Panc1 (cell line): ENCODE data around the gene SUSD2. TPM values are rescaled to one million over a fixed set of nuclear protein-coding genes. Genes with fewer than 3 reads are reported as not detected.

Experiments
- ATAC-seq: fragments of 200-7000 bp; cut with Tn5 transposase; 2 replicates; pipeline ENCODE4 v1.9.1; 2020; ENCODE audit warnings: mild to moderate bottlenecking, moderate library complexity
- BruUV-seq: library from RNA; stranded (reverse); fragments of 400-500 nt; replicated peaks from 2 replicates; lab custom pipeline; 2021; lab: Mats Ljungman, UMichigan
- CTCF ChIA-PET: fragments of 300-600 bp; sonication (Branson Sonifier 250); formaldehyde crosslinking; loops from one replicate; lab custom pipeline; 2022; ENCODE audit warnings: antibody characterized with exemption; lab: Charles Lee
- POLR2A ChIA-PET: fragments of 300-600 bp; sonication (Branson Sonifier 250); formaldehyde crosslinking; loops from one replicate; lab custom pipeline; 2022; ENCODE audit warnings: antibody characterized with exemption; lab: Charles Lee
- DNase-seq: peaks from one replicate; pipeline ENCODE4 v3.0.0-alpha.2; 2010; ENCODE audit warnings: low read depth, low spot score
- H3K27ac ChIP-seq: 2 replicates; pipeline ENCODE4 v1.5.1; 2011; ENCODE audit warnings: mild to moderate bottlenecking, low read length, inconsistent platforms
- H3K27me3 ChIP-seq: fragments of 200-500 bp; sonication (Bioruptor generic); 2 replicates; pipeline ENCODE4 v1.6.0; 2014; ENCODE audit warnings: low read length, inconsistent platforms; ENCODE audit not compliant: control insufficient read depth, insufficient read depth
- H3K36me3 ChIP-seq: fragments of 200-500 bp; sonication (Bioruptor generic); 2 replicates; pipeline ENCODE4 v1.5.1; 2014; ENCODE audit warnings: inconsistent platforms, mild to moderate bottlenecking, low read length, moderate library complexity; ENCODE audit not compliant: control insufficient read depth, insufficient read depth
- H3K4me1 ChIP-seq: 2 replicates; pipeline ENCODE4 v1.5.1; 2011; ENCODE audit warnings: inconsistent platforms, mild to moderate bottlenecking, low read length, moderate library complexity; ENCODE audit not compliant: control insufficient read depth, insufficient read depth
- H3K4me3 ChIP-seq, 2 experiments: 2 replicates each; pipeline ENCODE4 v1.5.1; 2011 to 2012; ENCODE audit warnings: low read depth in 2 of 2, low read length in 2 of 2, mild to moderate bottlenecking in 2 of 2, inconsistent platforms in 1 of 2, moderate library complexity in 1 of 2
- H3K9me3 ChIP-seq: fragments of 200-500 bp; sonication (Bioruptor generic); 2 replicates; pipeline ENCODE4 v1.5.1; 2014; ENCODE audit warnings: low read depth, mild to moderate bottlenecking, inconsistent platforms, low read length, moderate library complexity; ENCODE audit not compliant: control insufficient read depth, insufficient read depth
- CTCF ChIP-seq: fragments of 450-650 bp; IDR thresholded peaks from 2 replicates; pipeline ENCODE4 v1.5.1; 2017; ENCODE audit warnings: mild to moderate bottlenecking
- POLR2AphosphoS5 ChIP-seq: IDR thresholded peaks from 2 replicates; pipeline ENCODE4 v1.6.1; 2012; ENCODE audit warnings: mild to moderate bottlenecking, low read depth, low read length, moderate library complexity
- REST ChIP-seq, 2 experiments: IDR thresholded peaks; 2 replicates each; pipeline ENCODE4 v1.6.1; 2011 to 2012; ENCODE audit warnings: low read depth in 2 of 2, control low read depth in 1 of 2, low read length in 1 of 2, mild to moderate bottlenecking in 1 of 2, moderate library complexity in 1 of 2; ENCODE audit not compliant: insufficient read depth in 1 of 2
- SIN3A ChIP-seq: IDR thresholded peaks from 2 replicates; pipeline ENCODE4 v1.6.1; 2012; ENCODE audit warnings: low read depth, mild to moderate bottlenecking, low read length, moderate library complexity, borderline replicate concordance; ENCODE audit not compliant: insufficient read depth
- TCF7L2 ChIP-seq: IDR thresholded peaks from 2 replicates; pipeline ENCODE4 v1.6.1; 2011; ENCODE audit warnings: mild to moderate bottlenecking, low read depth, low read length, inconsistent platforms
- in situ Hi-C: cut with HindIII; loops from 2 replicates; pipeline ENCODE4 v1.10.0; 2016; ENCODE audit warnings: low sequenced_read_pairs, low pct_unique_long_range_greater_than_20kb
- intact Hi-C: fragments of 100-400 bp; cut with micrococcal nuclease; formaldehyde crosslinking; loops from one replicate; pipeline ENCODE4 v1.10.0; 2022; ENCODE audit not compliant: unreplicated experiment
- total RNA-seq: library from RNA; stranded (reverse); gene quantifications from one replicate; pipeline ENCODE4 v1.2.1, GENCODE V29; 2021; ENCODE audit not compliant: unreplicated experiment

The SUSD2 gene
- total RNA-seq, 1 experiment from 2014 or later: 10.6 TPM

- no peak overlapping the region for H3K27ac ChIP-seq
- no peak for ATAC-seq
These were observed 16.3 kb upstream of the SUSD2 start for GRCh38 chr22:24164940-24165339.

GRCh38 chr22:24165673-24166072, 15.6 kb upstream of the SUSD2 start:
- no peaks in the 10 kb centered on the region for H3K4me1 ChIP-seq
- H3K4me3 ChIP-seq: no peak overlapping the region
- BruUV-seq: no TSS peak
- no peak for DNase-seq
- H3K36me3 ChIP-seq: no peaks in the 10 kb centered on the region
- intact Hi-C loops (no loop called here), in situ Hi-C loops (no loop called here)
- H3K9me3 ChIP-seq: no peaks in the 10 kb centered on the region
- H3K27ac ChIP-seq: no peak overlapping the region
- TF ChIP-seq TCF7L2: no peak
- TF ChIP-seq CTCF: no peak
- TF ChIP-seq REST (IDR thresholded peaks at IDR 0.05; ENCODE audit: insufficient read depth in 1 of 2, low read depth in 2 of 2, low read length in 1 of 2): no peak
- no peak for TF ChIP-seq POLR2AphosphoS5
- no peak for TF ChIP-seq SIN3A
- ChIA-PET POLR2A (no interaction called here), CTCF (interaction anchor here (0.6 kb wide), 1 partner anchor 276 kb away, joined by 13 read pairs; no protein-coding TSS in a partner anchor)
- no peaks in the 10 kb centered on the region for H3K27me3 ChIP-seq
- ATAC-seq: no peak

More at GRCh38 chr22:24164940-24165339, 16.3 kb upstream of the SUSD2 start:
- Histone ChIP-seq H3K4me3 (no peak overlapping the region), H3K4me1 (no peaks in the 10 kb centered on the region), H3K36me3 (no peaks in the 10 kb centered on the region), H3K9me3 (no peaks in the 10 kb centered on the region), H3K27me3 (no peaks in the 10 kb centered on the region)
- CTCF ChIA-PET: no interaction called here
- TF ChIP-seq REST (IDR thresholded peaks at IDR 0.05; ENCODE audit: insufficient read depth in 1 of 2, low read depth in 2 of 2, low read length in 1 of 2): no peak
- TF ChIP-seq TCF7L2: no peak
- TF ChIP-seq POLR2AphosphoS5: no peak
- TF ChIP-seq SIN3A: no peak
- TF ChIP-seq CTCF: no peak
- no TSS peak for BruUV-seq
- no peak for DNase-seq
- in situ Hi-C loops: no loop called here
- intact Hi-C loops: no loop called here
- POLR2A ChIA-PET: no interaction called here
